Adrenal gland (tissue), 5 donors: Measurements from ENCODE around the gene GCG.

Source experiments
- POLR2A ChIP-seq, 2 donors: fragments of 450-650 bp; IDR thresholded peaks; one replicate each; pipeline ENCODE4 v1.6.1; 2017; ENCODE audit warnings: antibody characterized with exemption in 2 of 2, mild to moderate bottlenecking in 2 of 2, moderate library complexity in 1 of 2
- TF ChIP-seq, protein P1 (sequence below), 6 experiments: fragments of 450-650 bp in 4 of 6; fragments of 200-600 bp in 2 of 6; sonication (generic) in 1 of 6; IDR thresholded peaks; 1 replicate in 5 of 6; 2 replicates in 1 of 6; pipeline versions ENCODE4 v1.5.1 to v1.8.0; 2016 to 2021; ENCODE audit warnings: antibody characterized with exemption in 6 of 6, mild to moderate bottlenecking in 2 of 6, moderate library complexity in 1 of 6
- donor health status: DM: no; HTN: no; CAD: no.

DNA sequence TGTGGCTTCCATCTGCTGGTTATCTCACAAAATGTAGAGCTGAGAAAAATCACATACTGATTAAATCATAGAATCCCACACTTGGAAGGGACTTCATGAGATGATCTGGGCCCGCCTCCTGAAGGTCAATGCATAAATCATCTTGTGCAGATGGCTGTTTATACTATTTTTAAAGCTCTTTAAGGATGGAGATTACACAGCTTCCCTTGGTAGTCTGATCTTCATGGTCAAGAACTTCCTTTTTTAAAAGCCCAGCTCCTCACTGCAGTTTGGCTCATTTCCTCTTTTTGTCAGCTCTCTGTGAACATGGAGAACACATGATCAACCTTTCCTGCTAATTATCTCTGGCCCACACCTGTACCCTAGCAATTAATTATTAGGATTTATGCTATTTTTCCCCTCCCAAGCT, 25.9 kb downstream of the GCG start:
- TF ChIP-seq, protein P1, sequence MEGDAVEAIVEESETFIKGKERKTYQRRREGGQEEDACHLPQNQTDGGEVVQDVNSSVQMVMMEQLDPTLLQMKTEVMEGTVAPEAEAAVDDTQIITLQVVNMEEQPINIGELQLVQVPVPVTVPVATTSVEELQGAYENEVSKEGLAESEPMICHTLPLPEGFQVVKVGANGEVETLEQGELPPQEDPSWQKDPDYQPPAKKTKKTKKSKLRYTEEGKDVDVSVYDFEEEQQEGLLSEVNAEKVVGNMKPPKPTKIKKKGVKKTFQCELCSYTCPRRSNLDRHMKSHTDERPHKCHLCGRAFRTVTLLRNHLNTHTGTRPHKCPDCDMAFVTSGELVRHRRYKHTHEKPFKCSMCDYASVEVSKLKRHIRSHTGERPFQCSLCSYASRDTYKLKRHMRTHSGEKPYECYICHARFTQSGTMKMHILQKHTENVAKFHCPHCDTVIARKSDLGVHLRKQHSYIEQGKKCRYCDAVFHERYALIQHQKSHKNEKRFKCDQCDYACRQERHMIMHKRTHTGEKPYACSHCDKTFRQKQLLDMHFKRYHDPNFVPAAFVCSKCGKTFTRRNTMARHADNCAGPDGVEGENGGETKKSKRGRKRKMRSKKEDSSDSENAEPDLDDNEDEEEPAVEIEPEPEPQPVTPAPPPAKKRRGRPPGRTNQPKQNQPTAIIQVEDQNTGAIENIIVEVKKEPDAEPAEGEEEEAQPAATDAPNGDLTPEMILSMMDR (IDR thresholded peaks at IDR 0.05) = no peak
- no peak for TF ChIP-seq POLR2A (IDR thresholded peaks at IDR 0.05)
